ENCODE data around the gene EDARADD. TPM values are rescaled to one million over a fixed set of nuclear protein-coding genes. Genes with fewer than 3 reads are reported as not detected.
"Not testable (repeated sequence)": the region's sequence is repeated elsewhere in the genome, so short reads cannot be mapped to it uniquely, and the experiment has no call there.

Gene EDARADD
- total RNA-seq (2014; rRNA removed; shearing (Covaris generic)) = 3.8 and 4.3 TPM in 2 replicates

DNA sequence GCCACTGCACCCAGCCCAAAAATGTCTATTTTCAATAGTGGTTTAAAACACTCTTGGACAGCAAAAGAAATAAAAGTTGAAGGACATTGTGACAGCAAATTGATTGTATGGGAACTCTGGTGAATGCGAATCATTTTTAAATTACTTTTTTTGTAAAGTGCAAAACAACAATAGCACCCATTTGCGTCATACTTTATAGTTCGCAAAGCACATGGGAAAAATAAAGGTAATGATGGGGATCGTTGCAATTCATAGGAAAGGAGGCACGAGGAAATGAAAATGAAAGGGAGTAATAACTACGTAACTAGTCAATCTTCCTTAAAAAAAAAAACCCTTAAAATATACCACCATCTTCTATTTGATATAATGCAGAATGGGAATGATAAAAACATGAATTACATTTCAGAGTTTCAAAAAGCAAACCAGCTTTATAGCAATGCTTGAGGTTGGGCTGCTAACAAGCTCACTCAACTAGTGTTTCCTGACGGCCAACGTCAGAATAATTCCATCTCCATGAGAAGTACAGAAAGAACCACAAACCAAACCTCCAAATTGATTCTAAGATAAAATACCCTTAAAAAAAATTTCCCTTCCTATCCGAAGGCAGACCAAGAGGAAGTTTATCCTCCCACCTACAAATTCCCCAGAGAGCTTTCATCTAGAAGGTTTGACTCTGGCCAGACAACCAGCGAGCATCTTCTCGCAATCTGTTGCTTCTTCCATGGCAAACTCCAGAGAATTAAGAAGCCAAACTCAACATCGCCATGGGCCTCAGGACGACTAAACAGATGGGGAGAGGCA, at the start of gene EDARADD:
TSS of gene EDARADD (plus strand) at position 606 of the 801 bp plus-strand sequence. CDS start at position 765, 159 bp downstream.
- H3K27ac ChIP-seq = no peak within 1 kb of the TSS; the same call in 1 of the 2 replicates
- no peaks in the 10 kb centered on the region for H3K4me1 ChIP-seq
- H3K9me3 ChIP-seq (replicated peaks) = no peaks in the 10 kb centered on the region
- DNase-seq = peak in 1 of 2 experiments; percentile 26
- no peaks in the 10 kb centered on the region for H3K27me3 ChIP-seq
- no peaks in the 10 kb centered on the region for H3K36me3 ChIP-seq
- peak within 1 kb of the TSS; percentile 67 for H3K4me3 ChIP-seq

DNA sequence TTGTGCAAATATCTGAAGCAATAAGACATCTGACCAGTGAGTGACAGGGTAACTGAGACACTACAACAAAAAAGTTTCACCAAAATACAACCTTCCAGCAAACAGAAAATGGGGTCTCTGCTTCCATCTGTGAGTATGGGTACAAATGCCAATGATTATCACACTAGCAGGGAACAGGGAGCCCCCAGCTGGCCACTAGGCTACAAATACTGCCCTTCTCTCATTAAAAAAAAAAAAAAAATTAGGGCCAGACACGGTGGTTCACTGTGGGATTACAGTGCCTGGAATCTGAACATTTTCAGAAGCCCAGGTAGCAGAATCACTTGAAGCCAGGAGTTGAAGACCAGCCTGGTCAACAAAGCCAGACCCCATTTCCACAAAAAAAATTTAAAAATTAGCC, 48.4 kb upstream of the EDARADD start:
- H3K27ac ChIP-seq = no peak overlapping the region
- H3K4me1 ChIP-seq = no peaks in the 10 kb centered on the region
- no peaks in the 10 kb centered on the region for H3K36me3 ChIP-seq
- H3K27me3 ChIP-seq = no peaks in the 10 kb centered on the region
- H3K9me3 ChIP-seq (replicated peaks) = no peaks in the 10 kb centered on the region
- no peak overlapping the region for H3K4me3 ChIP-seq
- DNase-seq = peak in 1 of 2 experiments; percentile 26

DNA sequence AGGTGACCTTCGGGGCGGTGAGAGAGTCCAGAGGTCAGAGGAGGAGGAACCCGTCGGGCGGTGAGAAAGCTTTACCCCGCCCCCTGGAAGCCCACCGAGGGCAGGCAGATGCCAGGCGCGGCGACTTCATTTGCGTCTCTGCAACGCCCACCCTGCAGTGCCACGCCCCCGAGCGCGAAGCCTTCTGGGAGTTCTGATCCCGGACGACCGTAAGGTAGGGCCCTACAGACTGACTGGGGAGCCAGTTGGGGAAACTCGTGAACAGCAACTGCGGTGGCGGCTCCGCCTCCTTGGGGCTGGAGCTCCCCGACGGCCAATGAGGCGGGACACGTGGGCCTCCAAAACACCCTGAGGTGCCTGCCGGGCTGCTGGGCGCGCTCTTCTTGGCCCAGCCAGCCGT, 46.0 kb upstream of the EDARADD start:
- Histone ChIP-seq H3K4me1 (no peaks in the 10 kb centered on the region), H3K27ac (no peak overlapping the region), H3K36me3 (no peaks in the 10 kb centered on the region), H3K27me3 (no peaks in the 10 kb centered on the region), H3K9me3 (replicated peaks) (no peaks in the 10 kb centered on the region), H3K4me3 (no peak overlapping the region)
- no peak for DNase-seq

DNA sequence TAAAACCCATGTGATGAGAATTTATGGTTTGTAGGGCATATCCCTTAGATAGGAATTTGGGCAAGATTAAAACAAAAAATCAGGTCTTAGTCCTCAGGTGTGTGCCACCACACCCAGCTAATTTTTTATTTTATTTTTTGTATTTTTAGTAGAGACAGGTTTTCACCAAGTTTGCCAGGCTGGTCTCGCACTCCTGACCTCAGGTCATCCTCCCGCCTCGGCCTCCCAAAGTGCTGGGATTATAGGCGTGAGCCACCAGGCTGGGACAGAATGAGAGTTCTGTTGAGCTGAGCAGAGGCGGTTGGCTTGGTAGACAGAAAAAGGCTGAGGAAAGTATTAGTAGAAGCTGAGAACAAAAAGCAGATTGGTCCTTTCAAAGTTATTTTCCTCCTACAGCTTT, 43.8 kb upstream of the EDARADD start:
- H3K4me1 ChIP-seq = no peaks in the 10 kb centered on the region
- no peaks in the 10 kb centered on the region for H3K36me3 ChIP-seq
- no peaks in the 10 kb centered on the region for H3K9me3 ChIP-seq (replicated peaks)
- no peak for DNase-seq
- H3K4me3 ChIP-seq = no peak overlapping the region
- H3K27me3 ChIP-seq = no peaks in the 10 kb centered on the region
- no peak overlapping the region for H3K27ac ChIP-seq

DNA sequence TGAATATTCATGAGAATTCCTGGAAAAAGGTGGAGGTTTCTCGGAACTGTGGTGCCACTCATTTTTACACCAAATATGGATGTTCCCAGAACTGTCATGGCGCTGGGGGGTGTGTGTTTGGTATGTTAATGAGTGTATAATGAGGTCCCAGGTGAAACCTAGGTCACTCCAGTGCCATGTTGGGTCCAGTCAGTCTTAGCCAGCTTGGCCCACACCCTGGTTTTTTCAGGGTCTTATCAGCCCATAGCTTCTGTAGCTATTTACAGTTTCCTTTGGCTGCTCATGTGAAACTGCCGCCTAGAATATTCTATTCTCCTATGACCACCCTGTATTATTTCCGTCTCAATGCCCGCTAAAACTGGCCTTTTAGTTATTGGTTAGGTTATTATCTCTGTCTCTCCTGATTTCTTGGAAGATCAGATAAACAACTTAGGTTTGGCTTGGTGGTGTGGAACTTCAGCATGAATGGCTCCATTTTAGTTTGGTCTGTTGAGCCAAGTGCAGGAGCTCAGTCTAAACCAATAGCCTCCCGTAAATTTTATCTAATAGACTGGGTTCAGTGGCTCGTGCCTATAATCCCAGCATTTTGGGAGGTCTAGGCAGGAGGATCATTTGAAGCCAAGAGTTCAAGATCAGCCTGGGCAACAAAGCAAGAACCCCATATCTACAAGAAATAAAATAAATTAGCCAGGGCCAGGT, 42.1 kb upstream of the EDARADD start:
- no peak overlapping the region for H3K4me3 ChIP-seq
- H3K4me1 ChIP-seq = no peaks in the 10 kb centered on the region
- no peak overlapping the region for H3K27ac ChIP-seq
- no peaks in the 10 kb centered on the region for H3K36me3 ChIP-seq
- H3K9me3 ChIP-seq (replicated peaks) = no peaks in the 10 kb centered on the region
- H3K27me3 ChIP-seq = no peaks in the 10 kb centered on the region
- no peak for DNase-seq

DNA sequence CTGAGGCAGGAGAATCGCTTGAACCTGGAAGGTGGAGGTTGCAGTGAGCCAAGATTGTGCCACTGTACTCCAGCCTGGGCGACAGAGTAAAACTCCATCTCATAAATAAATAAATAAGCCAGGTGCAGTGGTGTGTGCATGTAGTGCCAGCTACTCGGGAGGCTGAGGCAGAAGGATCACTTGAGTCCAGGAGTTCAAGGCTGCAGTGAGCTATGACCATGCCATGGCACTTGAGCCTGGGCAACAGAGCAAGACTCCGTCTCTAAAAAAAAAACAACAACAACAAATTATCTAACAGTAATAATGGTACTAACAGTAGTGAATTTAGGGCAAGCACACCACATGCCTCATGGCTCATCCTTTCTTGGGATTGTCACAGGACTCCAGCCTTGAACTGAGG, 41.3 kb upstream of the EDARADD start:
- H3K4me1 ChIP-seq; DNase-seq; H3K36me3 ChIP-seq; H3K9me3 ChIP-seq (replicated peaks); H3K27me3 ChIP-seq; H3K27ac ChIP-seq; H3K4me3 ChIP-seq: not testable (repeated sequence)

DNA sequence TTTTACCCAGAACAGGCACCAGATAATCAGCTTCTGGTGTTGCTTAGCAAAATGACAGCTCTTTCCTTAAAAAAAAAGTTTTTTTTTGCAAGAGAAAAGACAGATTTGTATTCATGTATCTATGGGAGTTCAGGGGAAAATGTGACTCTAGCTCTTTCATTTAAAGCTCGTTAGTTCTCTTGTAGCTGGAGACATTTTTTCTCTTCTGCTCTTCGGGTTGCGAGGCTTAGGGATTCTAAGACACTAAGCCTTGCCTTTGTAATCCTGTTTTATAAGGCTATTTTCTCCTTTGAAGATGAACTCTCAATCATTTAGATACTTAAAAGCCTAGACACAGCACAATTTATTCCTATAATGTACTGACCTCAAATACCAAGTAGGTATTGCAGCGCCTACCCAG, 40.3 kb upstream of the EDARADD start:
- H3K4me3 ChIP-seq = no peak overlapping the region
- DNase-seq = no peak

DNA sequence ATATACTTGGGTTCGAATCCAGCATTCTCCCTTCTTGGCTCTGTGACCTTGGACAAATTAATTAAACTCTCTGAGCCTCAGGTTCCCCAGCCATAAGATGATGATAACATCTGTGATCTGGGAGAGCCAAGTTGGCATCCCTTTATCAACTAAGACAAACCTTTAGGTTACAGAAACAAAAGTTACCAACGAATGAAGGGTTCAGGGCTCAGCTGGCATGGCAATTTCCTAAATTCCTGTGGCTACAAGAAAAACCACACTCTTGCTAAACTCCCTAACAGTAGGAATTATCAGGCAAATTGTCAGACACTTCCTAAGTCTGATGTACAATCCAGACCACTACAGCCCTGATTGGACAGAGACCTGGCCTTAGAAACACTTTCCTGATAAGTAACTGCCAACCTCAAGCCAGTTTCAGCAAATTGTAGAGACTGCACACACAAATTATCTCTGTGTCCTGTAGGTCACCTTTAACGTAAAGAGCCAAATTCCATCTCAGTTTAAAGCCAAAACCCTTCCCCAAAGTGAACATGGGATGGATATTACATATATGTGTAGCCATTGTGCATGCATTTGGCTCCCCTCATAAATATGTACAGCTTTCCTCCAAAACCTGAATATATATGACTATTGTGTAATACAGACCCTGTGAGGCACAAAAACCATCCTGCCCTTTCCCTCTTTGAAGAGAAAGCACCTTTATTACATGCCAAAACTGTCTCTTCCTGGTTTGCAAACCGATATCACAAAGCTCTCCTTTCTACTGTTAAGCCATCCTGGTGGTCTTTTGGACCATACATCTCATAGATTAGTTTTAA, 39.5 kb upstream of the EDARADD start:
- Histone ChIP-seq H3K27ac (no peak overlapping the region), H3K9me3 (replicated peaks) (no peaks in the 10 kb centered on the region), H3K4me1 (no peaks in the 10 kb centered on the region), H3K36me3 (no peaks in the 10 kb centered on the region), H3K4me3 (no peak overlapping the region), H3K27me3 (no peaks in the 10 kb centered on the region)
- DNase-seq = peak in 1 of 2 experiments; percentile 17

More for the DNA sequence above, 40.3 kb upstream of the EDARADD start:
- Histone ChIP-seq H3K36me3 (no peaks in the 10 kb centered on the region), H3K9me3 (replicated peaks) (no peaks in the 10 kb centered on the region), H3K4me1 (no peaks in the 10 kb centered on the region), H3K27ac (no peak overlapping the region), H3K27me3 (no peaks in the 10 kb centered on the region)

DNA sequence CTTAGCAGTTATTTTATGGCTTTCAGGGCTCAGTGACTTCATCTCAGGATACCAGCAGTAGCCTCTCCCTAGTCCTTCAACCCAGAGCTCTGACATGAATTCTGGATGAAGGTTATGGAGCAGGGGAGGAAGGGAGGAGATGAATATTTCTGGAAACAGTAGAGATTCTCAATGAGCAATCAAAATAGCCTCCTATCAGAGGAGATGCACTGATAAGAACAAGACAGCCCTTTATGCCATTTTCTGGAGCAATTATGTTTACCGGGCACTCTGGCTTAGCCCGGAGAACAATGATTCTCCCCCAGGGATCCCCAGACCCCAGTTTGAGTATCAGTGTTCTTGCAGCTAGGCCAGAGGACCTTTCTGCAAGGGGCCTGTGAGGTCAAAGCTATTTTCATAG, 37.9 kb upstream of the EDARADD start:
- DNase-seq = no peak
- Histone ChIP-seq H3K27ac (no peak overlapping the region), H3K36me3 (no peaks in the 10 kb centered on the region), H3K4me1 (no peaks in the 10 kb centered on the region), H3K4me3 (no peak overlapping the region), H3K27me3 (no peaks in the 10 kb centered on the region), H3K9me3 (replicated peaks) (no peaks in the 10 kb centered on the region)

DNA sequence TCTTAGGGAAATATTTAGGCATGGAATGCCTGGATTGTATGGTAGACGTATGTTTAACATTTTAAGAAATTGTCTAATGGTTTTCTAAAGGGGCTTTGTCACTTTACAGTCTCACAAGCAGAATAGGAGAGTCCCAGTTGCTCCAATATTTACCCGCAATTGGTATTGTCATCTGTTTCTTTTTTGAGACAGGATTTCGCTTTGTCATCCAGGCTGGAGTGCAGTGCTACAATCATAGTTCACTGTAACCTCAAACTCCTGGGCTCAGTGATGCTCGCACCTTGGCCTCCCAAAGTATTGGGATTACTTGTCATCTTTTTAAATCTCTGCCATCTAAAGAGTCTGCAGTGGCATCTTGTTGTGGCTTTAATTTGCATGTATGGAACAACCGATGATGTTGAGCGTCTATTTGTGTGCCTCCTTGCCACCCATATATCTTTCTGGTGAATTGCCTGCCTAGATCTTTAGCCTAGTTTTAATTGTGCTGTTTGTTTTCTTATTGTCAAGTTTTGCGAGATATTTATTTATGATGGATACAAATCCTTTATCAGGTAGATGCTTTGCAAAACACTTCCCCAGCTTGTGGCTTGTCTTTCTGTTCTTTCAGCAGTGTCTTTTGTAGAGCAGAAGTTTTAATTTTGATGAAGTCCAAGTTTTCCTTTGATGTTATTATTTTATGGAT, 32.0 kb upstream of the EDARADD start:
- H3K4me1 ChIP-seq = no peaks in the 10 kb centered on the region
- H3K27ac ChIP-seq = no peak overlapping the region
- H3K4me3 ChIP-seq = no peak overlapping the region
- no peaks in the 10 kb centered on the region for H3K27me3 ChIP-seq
- H3K36me3 ChIP-seq = no peaks in the 10 kb centered on the region
- no peak for DNase-seq
- H3K9me3 ChIP-seq (replicated peaks) = no peaks in the 10 kb centered on the region

DNA sequence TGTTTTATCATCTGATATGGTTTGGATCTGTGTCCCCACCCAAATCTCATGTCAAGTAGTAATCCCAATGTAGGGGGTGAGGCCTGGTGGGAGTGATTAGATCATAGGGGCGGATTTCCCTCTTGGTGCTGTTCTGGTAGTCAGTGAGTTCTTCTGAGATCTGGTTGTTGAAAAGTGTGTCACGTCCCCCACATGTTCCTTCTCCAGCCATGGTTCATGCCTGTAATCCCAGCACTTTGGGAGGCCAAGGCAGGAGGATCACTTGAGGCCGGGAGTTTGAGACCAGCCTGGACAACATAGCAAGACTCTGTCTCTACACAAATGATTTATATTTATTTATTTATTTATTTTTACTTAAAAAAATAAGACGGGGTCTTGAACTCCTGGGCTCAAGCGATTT, 30.8 kb upstream of the EDARADD start:
- Histone ChIP-seq H3K9me3 (replicated peaks) (no peaks in the 10 kb centered on the region), H3K4me1 (no peaks in the 10 kb centered on the region), H3K27me3 (no peaks in the 10 kb centered on the region), H3K4me3 (no peak overlapping the region), H3K27ac (no peak overlapping the region), H3K36me3 (no peaks in the 10 kb centered on the region)
- no peak for DNase-seq

DNA sequence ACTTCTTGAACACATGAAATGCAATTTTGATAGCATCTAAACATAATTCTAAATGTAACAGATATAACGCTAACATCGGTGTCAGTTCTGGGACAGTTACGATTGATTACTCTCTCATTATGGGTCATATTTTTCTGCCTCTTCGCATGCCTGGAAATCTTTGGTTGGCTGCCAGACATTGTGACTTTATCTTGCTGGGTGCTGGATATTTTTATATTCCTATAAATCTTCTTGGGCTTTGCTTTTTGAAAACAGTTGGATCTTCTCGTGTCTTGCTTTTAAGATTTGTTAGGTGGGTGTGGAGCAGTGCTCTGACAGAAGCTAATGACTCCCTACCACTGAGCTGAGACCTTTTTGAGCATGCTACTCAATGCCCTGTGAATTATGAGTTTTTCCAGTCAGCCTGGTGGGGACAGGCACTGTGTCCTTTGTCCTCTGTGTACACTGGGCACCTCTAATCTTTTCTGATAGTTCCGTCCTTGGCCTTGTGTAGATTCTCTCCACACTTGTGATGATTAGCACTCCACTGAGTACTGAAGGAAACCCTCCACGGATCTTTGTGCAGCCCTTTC, 28.0 kb upstream of the EDARADD start:
- H3K4me1 ChIP-seq = no peaks in the 10 kb centered on the region
- no peaks in the 10 kb centered on the region for H3K9me3 ChIP-seq (replicated peaks)
- no peaks in the 10 kb centered on the region for H3K27me3 ChIP-seq
- no peak for DNase-seq
- no peak overlapping the region for H3K27ac ChIP-seq
- H3K36me3 ChIP-seq = no peaks in the 10 kb centered on the region
- no peak overlapping the region for H3K4me3 ChIP-seq

DNA sequence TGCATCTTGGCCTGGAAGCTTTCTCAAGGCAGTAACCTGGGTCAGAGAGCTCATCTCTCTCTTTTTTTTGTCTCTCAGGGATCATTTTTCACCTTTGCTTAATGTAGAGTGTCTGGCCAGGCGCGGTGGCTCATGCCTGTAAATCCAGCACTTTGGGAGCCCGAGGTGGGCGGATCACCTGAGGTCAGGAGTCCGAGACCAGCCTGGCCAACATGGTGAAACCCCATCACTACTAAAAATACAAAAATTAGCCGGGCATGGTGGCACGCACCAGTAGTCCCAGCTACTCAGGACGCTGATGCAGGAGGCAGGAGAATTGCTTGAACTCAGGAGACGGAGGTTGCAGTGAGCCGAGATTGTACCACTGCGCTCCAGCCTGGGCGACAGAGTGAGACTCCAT, 27.4 kb upstream of the EDARADD start:
- H3K27ac ChIP-seq; H3K9me3 ChIP-seq (replicated peaks); H3K4me3 ChIP-seq; DNase-seq; H3K27me3 ChIP-seq; H3K36me3 ChIP-seq; H3K4me1 ChIP-seq: not testable (repeated sequence)

DNA sequence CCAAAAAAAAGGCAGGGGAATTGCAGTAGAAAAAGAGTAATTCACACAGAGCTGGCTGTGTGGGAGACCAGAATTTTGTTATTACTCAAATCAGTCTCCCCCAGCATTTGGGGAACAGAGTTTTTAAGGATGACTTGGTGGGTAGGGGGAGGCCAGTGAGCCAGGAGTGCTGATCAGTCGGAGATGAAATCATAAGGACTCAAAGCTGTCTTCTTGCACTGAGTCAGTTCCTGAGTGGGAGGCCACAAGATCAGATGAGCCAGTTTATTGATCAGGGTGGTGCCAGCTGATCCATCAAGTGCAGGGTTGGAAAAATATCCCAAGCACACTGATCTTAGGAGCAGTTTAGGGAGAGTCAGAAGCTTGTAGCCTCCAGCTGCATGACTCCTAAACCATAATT, 23.7 kb upstream of the EDARADD start:
- H3K4me1 ChIP-seq = no peaks in the 10 kb centered on the region

More for the DNA sequence above, 23.7 kb upstream of the EDARADD start:
- Histone ChIP-seq H3K9me3 (replicated peaks) (no peaks in the 10 kb centered on the region), H3K27me3 (no peaks in the 10 kb centered on the region), H3K36me3 (no peaks in the 10 kb centered on the region), H3K4me3 (no peak overlapping the region), H3K27ac (no peak overlapping the region)
- DNase-seq = no peak
